ENCODE measurements around the gene SLC13A1.

DNA sequence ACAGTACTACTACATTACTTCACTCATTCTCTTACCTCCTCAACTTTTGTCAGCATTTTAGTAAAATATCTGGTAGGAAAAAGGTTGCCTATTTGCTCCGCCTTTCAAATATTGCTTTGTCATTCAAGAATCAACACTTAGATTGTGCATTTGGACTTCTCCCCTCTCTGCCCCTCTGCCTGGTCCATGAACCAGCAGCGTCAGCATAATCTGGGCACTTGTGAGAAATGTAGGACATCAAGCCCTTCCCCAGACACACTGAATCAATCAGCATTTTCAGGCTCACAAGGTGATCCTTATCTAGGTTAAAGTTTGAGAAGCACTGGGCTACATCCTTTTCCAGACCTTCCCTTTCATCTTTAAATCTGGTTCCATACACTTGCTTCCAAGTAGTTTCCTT, 16.3 kb downstream of the SLC13A1 start:
- TF ChIP-seq, protein P1, sequence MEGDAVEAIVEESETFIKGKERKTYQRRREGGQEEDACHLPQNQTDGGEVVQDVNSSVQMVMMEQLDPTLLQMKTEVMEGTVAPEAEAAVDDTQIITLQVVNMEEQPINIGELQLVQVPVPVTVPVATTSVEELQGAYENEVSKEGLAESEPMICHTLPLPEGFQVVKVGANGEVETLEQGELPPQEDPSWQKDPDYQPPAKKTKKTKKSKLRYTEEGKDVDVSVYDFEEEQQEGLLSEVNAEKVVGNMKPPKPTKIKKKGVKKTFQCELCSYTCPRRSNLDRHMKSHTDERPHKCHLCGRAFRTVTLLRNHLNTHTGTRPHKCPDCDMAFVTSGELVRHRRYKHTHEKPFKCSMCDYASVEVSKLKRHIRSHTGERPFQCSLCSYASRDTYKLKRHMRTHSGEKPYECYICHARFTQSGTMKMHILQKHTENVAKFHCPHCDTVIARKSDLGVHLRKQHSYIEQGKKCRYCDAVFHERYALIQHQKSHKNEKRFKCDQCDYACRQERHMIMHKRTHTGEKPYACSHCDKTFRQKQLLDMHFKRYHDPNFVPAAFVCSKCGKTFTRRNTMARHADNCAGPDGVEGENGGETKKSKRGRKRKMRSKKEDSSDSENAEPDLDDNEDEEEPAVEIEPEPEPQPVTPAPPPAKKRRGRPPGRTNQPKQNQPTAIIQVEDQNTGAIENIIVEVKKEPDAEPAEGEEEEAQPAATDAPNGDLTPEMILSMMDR (conservative IDR thresholded peaks at IDR 0.05; ENCODE audit: low read depth, low read length) = no peak
- TF ChIP-seq EZH2 (IDR thresholded peaks at IDR 0.05; ENCODE audit: borderline replicate concordance, low read depth, low read length, poor library complexity, severe bottlenecking) = no peak

Measured in A673 (cell line).